CD4-positive, alpha-beta T cell (primary cell): ENCODE measurements around the gene FAM53B. TPM values are rescaled to one million over a fixed set of nuclear protein-coding genes. Genes with fewer than 3 reads are reported as not detected.

Experiments
- ATAC-seq: fragments of 200-7000 bp; cut with Tn5 transposase; one replicate; pipeline ENCODE4 v1.10.0; 2022; ENCODE audit warnings: mild to moderate bottlenecking; ENCODE audit not compliant: poor library complexity
- CTCF ChIA-PET: fragments of 350-600 bp; sonication (Branson Sonifier 250); formaldehyde crosslinking; loops from one replicate; lab custom pipeline; 2021; ENCODE audit warnings: antibody characterized with exemption, inconsistent platforms; lab: Charles Lee
- POLR2A ChIA-PET: fragments of 350-600 bp; sonication (Branson Sonifier 250); formaldehyde crosslinking; loops from one replicate; lab custom pipeline; 2021; ENCODE audit warnings: antibody characterized with exemption, inconsistent platforms; lab: Charles Lee
- DNase-seq, 14 experiments: peaks; one replicate each; pipeline ENCODE4 v3.0.0-alpha.2; 2013 to 2020; ENCODE audit warnings: mixed read lengths in 2 of 14
- H3K27ac ChIP-seq, 2 donors: one replicate each; pipeline versions ENCODE4 v1.5.1 to v1.7.0; 2013; ENCODE audit warnings: low read length in 2 of 2, low read depth in 1 of 2, mild to moderate bottlenecking in 1 of 2
- H3K27me3 ChIP-seq, 2 experiments: 1 replicate in 1 of 2; 2 replicates in 1 of 2; pipeline versions ENCODE4 v1.6.1 to v1.7.0; 2013; ENCODE audit warnings: low read length in 2 of 2, control low read depth in 1 of 2, mild to moderate bottlenecking in 1 of 2, moderate library complexity in 1 of 2; ENCODE audit not compliant: insufficient read depth in 2 of 2, control insufficient read depth in 1 of 2
- H3K36me3 ChIP-seq: one replicate; pipeline ENCODE4 v1.6.1; 2013; ENCODE audit warnings: low read length, control low read depth; ENCODE audit not compliant: insufficient read depth
- H3K4me1 ChIP-seq: one replicate; pipeline ENCODE4 v1.6.1; 2013; ENCODE audit warnings: low read length, control low read depth; ENCODE audit not compliant: insufficient read depth
- H3K4me3 ChIP-seq: one replicate; pipeline ENCODE4 v1.5.1; 2013; ENCODE audit warnings: mild to moderate bottlenecking, low read length, moderate library complexity
- H3K9me3 ChIP-seq, 2 experiments: 1 replicate in 1 of 2; 2 replicates in 1 of 2; pipeline versions ENCODE4 v1.6.1 to v1.7.0; 2013; ENCODE audit warnings: low read length in 2 of 2, mild to moderate bottlenecking in 2 of 2, control low read depth in 1 of 2, moderate library complexity in 1 of 2; ENCODE audit not compliant: control insufficient read depth in 1 of 2, insufficient read depth in 1 of 2
- H3K27ac Mint-ChIP-seq: one replicate; pipeline ENCODE4 v1.8.0; 2020; ENCODE audit warnings: mixed read lengths
- H3K27me3 Mint-ChIP-seq: one replicate; pipeline ENCODE4 v1.8.0; 2021; ENCODE audit warnings: mixed read lengths
- H3K36me3 Mint-ChIP-seq: one replicate; pipeline ENCODE4 v1.8.0; 2021; ENCODE audit warnings: low read depth, mixed read lengths
- H3K4me1 Mint-ChIP-seq: one replicate; pipeline ENCODE4 v1.8.0; 2021; ENCODE audit warnings: low read depth, mixed read lengths
- H3K4me3 Mint-ChIP-seq: one replicate; pipeline ENCODE4 v1.8.0; 2020; ENCODE audit warnings: mild to moderate bottlenecking, mixed read lengths
- H3K9me3 Mint-ChIP-seq: one replicate; pipeline ENCODE4 v1.8.0; 2020; ENCODE audit warnings: mixed read lengths
- CTCF ChIP-seq: fragments of 200-600 bp; IDR thresholded peaks from one replicate; pipeline ENCODE4 v1.8.0; 2022; ENCODE audit warnings: antibody characterized with exemption, mild to moderate bottlenecking
- intact Hi-C, 2 experiments: fragments of 100-400 bp; cut with DNase I in 1 of 2; cut with micrococcal nuclease in 1 of 2; formaldehyde crosslinking; loops; one replicate each; pipeline versions ENCODE4 v1.15.1 to v1.9.0; 2023 to 2025; cut with DNase I, micrococcal nuclease
- total RNA-seq, 174 experiments: library from RNA in 2 of 174; stranded (reverse) in 2 of 174; gene quantifications; one replicate each; pipeline ENCODE4 v1.2.3 and lab custom pipeline; 2021 to 2026

Gene FAM53B
- total RNA-seq, 2 experiments from 2014 or later, result 32.9 to 33.6 TPM

GRCh38 chr10:124625831-124626238 is 118.3 kb downstream of the FAM53B start:
- Histone ChIP-seq H3K4me1 (peaks cover 82% of the 10 kb centered on the region), H3K36me3 (peaks cover 29% of the 10 kb centered on the region), H3K27ac (peak overlapping the region; percentile 15 to 68), H3K4me3 (no peak overlapping the region), H3K27me3 (no peaks in the 10 kb centered on the region), H3K9me3 (no peaks in the 10 kb centered on the region)
- Mint-ChIP-seq H3K27ac (no peak overlapping the region), H3K27me3 (no peaks in the 10 kb centered on the region), H3K36me3 (peaks cover 14% of the 10 kb centered on the region), H3K9me3 (no peaks in the 10 kb centered on the region), H3K4me3 (no peak overlapping the region), H3K4me1 (peaks cover 44% of the 10 kb centered on the region)
- no peak for TF ChIP-seq CTCF
- ChIA-PET CTCF (interaction anchor here (1.1 to 1.7 kb wide), 4 partner anchors 22 to 76 kb away, joined by 4 to 7 read pairs (median 4); no protein-coding TSS in a partner anchor), POLR2A (interaction anchor here (0.9 to 2.5 kb wide), 4 partner anchors 14 to 115 kb away, joined by 3 to 9 read pairs (median 4); no protein-coding TSS in a partner anchor)
- intact Hi-C loops, result loop anchor here in 1 of 2 experiments (5.0 kb wide), 1 partner anchor 89 kb away; no protein-coding TSS in a partner anchor
- ATAC-seq (no peak), DNase-seq (no peak)

GRCh38 chr10:124624895-124625294 is 119.3 kb downstream of the FAM53B start:
- Histone ChIP-seq H3K27ac (no peak overlapping the region), H3K9me3 (no peaks in the 10 kb centered on the region), H3K27me3 (no peaks in the 10 kb centered on the region), H3K36me3 (peaks cover 29% of the 10 kb centered on the region), H3K4me3 (no peak overlapping the region), H3K4me1 (peaks cover 81% of the 10 kb centered on the region)
- intact Hi-C loops, result loop anchor here in 1 of 2 experiments (5.0 kb wide), 1 partner anchor 88 kb away; no protein-coding TSS in a partner anchor
- Mint-ChIP-seq H3K9me3 (no peaks in the 10 kb centered on the region), H3K4me1 (peaks cover 43% of the 10 kb centered on the region), H3K27me3 (no peaks in the 10 kb centered on the region), H3K4me3 (no peak overlapping the region), H3K27ac (no peak overlapping the region), H3K36me3 (peaks cover 14% of the 10 kb centered on the region)
- ATAC-seq (no peak), DNase-seq (no peak)
- TF ChIP-seq CTCF, result no peak
- POLR2A ChIA-PET, result interaction anchor here (0.9 to 1.5 kb wide), 4 partner anchors 10 to 167 kb away, joined by 3 to 5 read pairs (median 3); partner anchors contain the start of gene EEF1AKMT2
- CTCF ChIA-PET, result no interaction called here

DNA sequence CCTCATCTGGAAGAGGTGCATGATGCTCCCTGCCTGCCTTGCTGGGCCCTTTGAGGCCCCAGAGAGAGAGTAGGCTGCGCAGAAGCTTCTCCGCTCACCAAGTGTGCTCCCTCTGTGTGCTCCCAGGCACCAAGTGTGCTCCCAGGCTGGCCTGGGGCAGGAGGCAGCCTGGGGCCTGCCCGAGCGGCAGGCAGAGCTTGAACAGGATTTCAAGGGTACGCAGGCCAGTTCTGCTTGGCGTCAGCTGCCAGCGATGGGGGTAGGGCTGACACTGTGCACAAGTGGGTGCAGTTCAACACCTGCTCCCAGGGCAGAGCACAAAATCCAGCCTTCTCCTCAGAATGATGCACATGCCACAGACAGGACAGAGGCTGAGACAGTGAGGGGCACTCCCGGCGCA is 119.7 kb downstream of the FAM53B start:
- ChIA-PET CTCF (no interaction called here), POLR2A (interaction anchor here (1.4 to 1.5 kb wide), 2 partner anchors 10 to 117 kb away, joined by 3 to 5 read pairs; no protein-coding TSS in a partner anchor)
- Histone ChIP-seq H3K36me3 (peaks cover 29% of the 10 kb centered on the region), H3K4me1 (peaks cover 82% of the 10 kb centered on the region), H3K4me3 (no peak overlapping the region), H3K27me3 (no peaks in the 10 kb centered on the region), H3K27ac (no peak overlapping the region), H3K9me3 (no peaks in the 10 kb centered on the region)
- peaks cover 14% of the 10 kb centered on the region for H3K36me3 Mint-ChIP-seq
- no peak overlapping the region for H3K27ac Mint-ChIP-seq
- no peaks in the 10 kb centered on the region for H3K9me3 Mint-ChIP-seq
- no peak for TF ChIP-seq CTCF
- no peak for DNase-seq
- no peak for ATAC-seq
- H3K4me3 Mint-ChIP-seq, result no peak overlapping the region
- H3K4me1 Mint-ChIP-seq, result peaks cover 40% of the 10 kb centered on the region
- intact Hi-C loops, result no loop called here
- no peaks in the 10 kb centered on the region for H3K27me3 Mint-ChIP-seq
